Thoracic aorta (tissue), 2 donors: ENCODE data around the gene ERCC3. TPM values are rescaled to one million over a fixed set of nuclear protein-coding genes. Genes with fewer than 3 reads are reported as not detected.
"Not testable (repeated sequence)": the region's sequence is repeated elsewhere in the genome, so short reads cannot be mapped to it uniquely, and the experiment has no call there.

Experiments
- ATAC-seq: fragments of 150-250 bp; one replicate; pipeline ENCODE4 v1.8.0; 2017; ENCODE audit warnings: low read depth; ENCODE audit not compliant: insufficient number of reproducible peaks, low FRiP score
- DNase-seq: peaks from one replicate; pipeline ENCODE4 v3.0.0-alpha.2; 2020; ENCODE audit warnings: low spot score
- H3K27ac ChIP-seq, 2 donors: fragments of 200-600 bp; sonication (generic); 1 replicate in 1 of 2; 2 replicates in 1 of 2; pipeline ENCODE4 v1.5.1; 2016; ENCODE audit warnings: mild to moderate bottlenecking in 2 of 2, moderate library complexity in 2 of 2
- H3K27me3 ChIP-seq: fragments of 200-600 bp; sonication (generic); replicated peaks from 2 replicates; pipeline ENCODE4 v1.6.0; 2016; ENCODE audit warnings: mild to moderate bottlenecking; ENCODE audit not compliant: insufficient read depth
- H3K36me3 ChIP-seq: fragments of 200-600 bp; sonication (generic); one replicate; pipeline ENCODE4 v1.5.1; 2016
- H3K4me1 ChIP-seq, 2 donors: fragments of 200-600 bp; sonication (generic); 1 replicate in 1 of 2; 2 replicates in 1 of 2; pipeline versions ENCODE4 v1.5.1 to v1.6.0; 2016; ENCODE audit warnings: low read depth in 2 of 2, mild to moderate bottlenecking in 1 of 2; ENCODE audit not compliant: control insufficient read depth in 1 of 2
- H3K4me3 ChIP-seq: fragments of 200-600 bp; sonication (generic); 2 replicates; pipeline ENCODE4 v1.5.1; 2016; ENCODE audit warnings: mild to moderate bottlenecking
- H3K9me3 ChIP-seq: fragments of 200-600 bp; sonication (generic); 2 replicates; pipeline ENCODE4 v1.5.1; 2016
- total RNA-seq, 2 donors: library from RNA; depleted of rRNA; stranded (reverse); fragments of >200 nt; gene quantifications; one replicate each; pipeline versions ENCODE4 v1.1.0 to v1.2.3, GENCODE V29; 2016
- TF ChIP-seq, protein P1 (sequence below): fragments of 200-600 bp; sonication (generic); IDR thresholded peaks from one replicate; pipeline ENCODE4 v1.5.1; 2019; ENCODE audit warnings: antibody characterized with exemption

Gene ERCC3
- total RNA-seq, 2 donors from 2014 or later = 36.7 to 63.7 TPM

GRCh38 chr2:127256381-127256780, 37.6 kb downstream of the ERCC3 start:
- DNase-seq = no peak
- no peak overlapping the region for H3K27ac ChIP-seq
- no peaks in the 10 kb centered on the region for H3K9me3 ChIP-seq
- H3K4me3 ChIP-seq = no peak overlapping the region
- peaks cover 33% of the 10 kb centered on the region for H3K36me3 ChIP-seq
- H3K27me3 ChIP-seq = no peaks in the 10 kb centered on the region
- TF ChIP-seq, protein P1, sequence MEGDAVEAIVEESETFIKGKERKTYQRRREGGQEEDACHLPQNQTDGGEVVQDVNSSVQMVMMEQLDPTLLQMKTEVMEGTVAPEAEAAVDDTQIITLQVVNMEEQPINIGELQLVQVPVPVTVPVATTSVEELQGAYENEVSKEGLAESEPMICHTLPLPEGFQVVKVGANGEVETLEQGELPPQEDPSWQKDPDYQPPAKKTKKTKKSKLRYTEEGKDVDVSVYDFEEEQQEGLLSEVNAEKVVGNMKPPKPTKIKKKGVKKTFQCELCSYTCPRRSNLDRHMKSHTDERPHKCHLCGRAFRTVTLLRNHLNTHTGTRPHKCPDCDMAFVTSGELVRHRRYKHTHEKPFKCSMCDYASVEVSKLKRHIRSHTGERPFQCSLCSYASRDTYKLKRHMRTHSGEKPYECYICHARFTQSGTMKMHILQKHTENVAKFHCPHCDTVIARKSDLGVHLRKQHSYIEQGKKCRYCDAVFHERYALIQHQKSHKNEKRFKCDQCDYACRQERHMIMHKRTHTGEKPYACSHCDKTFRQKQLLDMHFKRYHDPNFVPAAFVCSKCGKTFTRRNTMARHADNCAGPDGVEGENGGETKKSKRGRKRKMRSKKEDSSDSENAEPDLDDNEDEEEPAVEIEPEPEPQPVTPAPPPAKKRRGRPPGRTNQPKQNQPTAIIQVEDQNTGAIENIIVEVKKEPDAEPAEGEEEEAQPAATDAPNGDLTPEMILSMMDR = no peak
- H3K4me1 ChIP-seq = no peaks in the 10 kb centered on the region
- no peak for ATAC-seq

DNA sequence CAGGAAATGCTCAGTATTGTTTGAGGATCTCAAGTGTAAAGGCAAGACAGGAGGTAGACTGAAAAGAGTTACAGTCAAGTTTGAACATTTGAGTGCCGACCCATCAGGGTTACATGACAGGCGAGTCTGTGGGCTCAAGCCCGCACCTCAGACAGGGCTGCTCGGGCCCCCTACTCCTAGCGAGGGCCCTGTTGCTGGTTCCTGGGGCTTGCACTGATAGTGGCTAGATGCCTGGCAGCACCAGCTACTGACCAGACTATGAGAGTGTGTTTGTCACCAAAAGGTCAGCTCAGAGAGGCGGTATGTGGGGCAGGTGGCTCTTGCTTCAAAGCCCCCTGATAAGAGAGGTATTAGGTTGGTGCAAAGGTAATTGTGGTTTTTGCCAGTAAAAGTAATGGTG, 38.2 kb downstream of the ERCC3 start:
- H3K4me3 ChIP-seq = no peak overlapping the region
- ATAC-seq (no peak), DNase-seq (no peak)
- H3K27ac ChIP-seq = no peak overlapping the region
- no peaks in the 10 kb centered on the region for H3K4me1 ChIP-seq
- peaks cover 30% of the 10 kb centered on the region for H3K36me3 ChIP-seq
- no peaks in the 10 kb centered on the region for H3K9me3 ChIP-seq
- no peaks in the 10 kb centered on the region for H3K27me3 ChIP-seq
- TF ChIP-seq, protein P1 = no peak

DNA sequence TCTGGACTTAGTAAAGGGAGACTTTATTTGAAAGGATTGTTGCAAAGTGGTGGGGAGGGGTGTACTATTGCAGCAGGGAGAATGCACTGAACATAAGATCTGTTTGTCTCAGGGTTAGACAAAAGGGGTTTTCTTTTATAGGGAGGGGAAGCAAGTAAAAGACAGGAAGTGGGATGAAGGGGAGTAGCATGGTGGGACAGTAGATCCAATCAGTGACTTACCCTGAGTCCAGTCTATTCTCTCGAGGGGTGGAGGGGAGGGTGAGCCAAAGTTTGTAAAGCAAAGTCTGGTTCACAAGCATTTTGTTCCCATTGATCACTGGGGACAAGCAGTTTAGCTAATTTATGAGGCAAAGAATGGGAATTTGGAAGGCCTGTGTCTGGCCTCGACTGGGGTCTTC, 38.8 kb downstream of the ERCC3 start:
- H3K36me3 ChIP-seq = peaks cover 24% of the 10 kb centered on the region
- TF ChIP-seq, protein P1 = no peak
- H3K4me3 ChIP-seq = no peak overlapping the region
- no peak overlapping the region for H3K27ac ChIP-seq
- no peak for DNase-seq
- H3K4me1 ChIP-seq = no peaks in the 10 kb centered on the region
- H3K9me3 ChIP-seq = no peaks in the 10 kb centered on the region
- ATAC-seq = no peak
- H3K27me3 ChIP-seq = no peaks in the 10 kb centered on the region

DNA sequence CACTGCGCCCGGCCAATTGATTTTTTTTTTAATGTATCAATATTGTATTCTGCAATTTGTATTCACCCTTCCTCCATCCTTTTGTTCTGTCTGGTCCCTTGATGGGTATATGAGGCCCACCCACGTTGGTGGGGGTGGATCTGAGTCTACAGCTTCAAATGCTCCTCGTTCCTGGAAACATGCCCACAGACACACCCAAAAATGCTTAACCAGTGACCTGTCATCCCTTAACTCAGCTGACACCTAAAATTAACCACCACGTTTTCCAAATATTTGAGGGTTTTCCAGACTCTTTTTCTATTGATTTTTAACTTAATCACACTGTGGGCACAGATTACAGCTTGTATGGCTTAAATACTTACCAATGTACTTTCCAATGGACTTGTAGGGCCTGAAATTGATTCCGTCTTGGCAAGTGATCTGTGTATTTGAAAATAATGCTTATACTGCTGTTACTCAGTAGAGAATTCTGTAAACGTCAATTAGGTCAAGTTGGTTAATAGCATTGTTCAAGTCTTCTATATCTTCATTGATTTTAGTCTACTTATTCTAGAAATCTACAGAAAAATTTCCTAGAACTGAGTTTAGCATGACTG, 39.5 kb downstream of the ERCC3 start:
- Histone ChIP-seq H3K36me3 (peaks cover 18% of the 10 kb centered on the region), H3K4me3 (no peak overlapping the region), H3K27ac (no peak overlapping the region), H3K9me3 (no peaks in the 10 kb centered on the region), H3K27me3 (no peaks in the 10 kb centered on the region), H3K4me1 (no peaks in the 10 kb centered on the region)
- ATAC-seq (no peak), DNase-seq (no peak)
- TF ChIP-seq, protein P1 = no peak

GRCh38 chr2:127241184-127241583, 52.8 kb downstream of the ERCC3 start:
- not testable (repeated sequence) for H3K4me3 ChIP-seq, H3K4me1 ChIP-seq, H3K36me3 ChIP-seq, H3K9me3 ChIP-seq, ATAC-seq, H3K27me3 ChIP-seq, DNase-seq, H3K27ac ChIP-seq

DNA sequence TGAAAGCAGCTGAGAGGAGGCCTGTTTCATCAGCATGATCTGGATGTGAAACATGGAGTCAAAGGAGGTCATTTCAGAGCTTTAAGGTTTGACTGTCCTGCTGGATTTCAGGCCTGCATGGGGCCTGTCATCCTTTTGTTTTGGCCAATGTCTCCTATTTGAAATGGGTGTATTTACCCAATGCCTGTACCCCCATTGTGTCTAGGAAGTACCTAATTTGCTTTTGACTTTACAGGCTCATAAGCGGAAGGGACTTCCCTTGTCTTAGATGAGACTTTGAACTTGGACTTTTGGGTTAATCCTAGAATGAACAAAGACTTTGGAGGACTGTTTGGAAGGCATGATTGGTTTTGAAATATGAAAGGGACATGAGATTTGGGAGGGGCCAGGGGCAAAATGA, 54.5 kb downstream of the ERCC3 start:
- Histone ChIP-seq H3K36me3 (no peaks in the 10 kb centered on the region), H3K9me3 (no peaks in the 10 kb centered on the region), H3K4me1 (no peaks in the 10 kb centered on the region), H3K27ac (no peak overlapping the region), H3K27me3 (no peaks in the 10 kb centered on the region), H3K4me3 (no peak overlapping the region)
- no peak for ATAC-seq
- no peak for DNase-seq
- TF ChIP-seq, protein P1 = no peak

DNA sequence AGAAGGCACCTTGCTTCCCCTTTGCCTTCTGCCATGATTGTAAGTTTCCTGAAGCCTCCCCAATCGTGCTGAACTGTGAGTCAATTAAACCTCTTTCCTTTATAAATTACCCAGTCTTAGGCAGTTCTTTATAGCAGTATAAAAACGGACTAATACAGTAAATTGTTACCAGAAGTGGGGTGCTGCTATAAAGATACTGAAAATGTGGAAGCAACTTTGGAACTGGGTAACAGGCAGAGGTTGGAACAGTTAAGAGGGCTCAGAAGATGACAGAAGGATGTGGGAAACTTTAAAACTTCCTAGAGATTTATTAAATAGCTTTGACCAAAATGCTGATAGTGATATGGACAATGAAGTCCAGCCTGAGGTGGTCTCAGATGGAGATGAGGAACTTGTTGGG, 56.2 kb downstream of the ERCC3 start:
- H3K4me1 ChIP-seq, H3K9me3 ChIP-seq, ATAC-seq, H3K27me3 ChIP-seq, H3K4me3 ChIP-seq, H3K27ac ChIP-seq, H3K36me3 ChIP-seq, DNase-seq: not testable (repeated sequence)
